Hematopoietic multipotent progenitor cell treated with erythropoietin and hydrocortisone succinate and interleukin-3 and kit ligand, for 8 days (in vitro differentiated cells): ENCODE results near the gene NFAM1.

Experiments
- DNase-seq: peaks from one replicate; pipeline ENCODE4 v3.0.0-alpha.2; 2015

Gene NFAM1

DNA sequence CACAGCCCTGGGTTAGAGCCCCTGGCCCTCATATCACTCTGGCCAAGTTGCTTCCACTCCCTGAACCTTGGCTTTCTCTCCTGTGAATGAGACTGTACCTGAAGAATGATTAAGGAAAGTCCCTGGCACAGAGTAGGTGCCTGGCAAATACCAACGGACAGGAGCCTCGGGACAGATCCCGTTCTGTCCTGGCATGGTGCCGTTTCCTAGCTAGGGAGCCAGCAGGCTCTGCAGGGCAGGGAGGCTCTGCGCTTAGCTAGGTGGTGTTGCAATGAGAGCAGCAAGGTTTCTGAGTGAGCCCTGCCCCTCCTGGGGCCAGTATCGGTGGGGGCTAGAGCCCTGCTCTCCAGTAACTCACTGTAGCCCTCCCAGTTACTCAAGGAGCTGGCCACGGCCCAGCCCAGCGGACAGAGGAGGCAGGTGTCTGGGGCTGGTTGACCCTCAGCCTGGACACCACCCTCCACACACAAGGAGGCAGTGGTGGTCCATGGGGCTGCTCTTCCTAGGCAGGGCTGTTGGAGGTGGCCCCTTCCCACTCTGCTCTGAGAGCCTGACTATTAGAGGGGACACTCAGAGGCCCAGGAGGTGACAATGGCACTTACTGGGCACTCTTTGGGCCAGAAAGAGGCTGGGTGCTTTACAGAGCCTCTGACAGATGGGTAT is 74.4 kb downstream of the NFAM1 start:
- DNase-seq = no peak

- DNase-seq = no peak
These were observed 75.0 kb downstream of the NFAM1 start for GRCh38 chr22:42357221-42357620.

DNA sequence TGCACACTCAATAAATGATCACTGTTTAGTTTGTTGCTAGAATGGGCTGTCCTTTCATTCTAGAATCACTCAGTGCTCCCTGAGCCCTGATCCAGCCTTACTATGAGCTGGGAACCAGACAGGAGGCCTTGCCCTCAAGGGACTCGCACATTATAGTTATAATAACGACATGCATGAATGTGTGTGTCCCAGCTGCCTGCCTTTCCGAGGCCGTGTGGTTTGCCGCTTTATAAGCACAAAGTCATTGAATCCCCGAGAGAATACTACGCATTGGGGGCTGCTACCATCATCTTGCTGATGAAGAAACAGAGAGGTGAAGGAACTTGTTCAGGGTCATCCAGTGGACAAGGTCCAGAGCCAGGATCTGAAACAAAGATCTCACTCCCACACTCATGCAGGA is 75.7 kb downstream of the NFAM1 start:
- no peak for DNase-seq

DNA sequence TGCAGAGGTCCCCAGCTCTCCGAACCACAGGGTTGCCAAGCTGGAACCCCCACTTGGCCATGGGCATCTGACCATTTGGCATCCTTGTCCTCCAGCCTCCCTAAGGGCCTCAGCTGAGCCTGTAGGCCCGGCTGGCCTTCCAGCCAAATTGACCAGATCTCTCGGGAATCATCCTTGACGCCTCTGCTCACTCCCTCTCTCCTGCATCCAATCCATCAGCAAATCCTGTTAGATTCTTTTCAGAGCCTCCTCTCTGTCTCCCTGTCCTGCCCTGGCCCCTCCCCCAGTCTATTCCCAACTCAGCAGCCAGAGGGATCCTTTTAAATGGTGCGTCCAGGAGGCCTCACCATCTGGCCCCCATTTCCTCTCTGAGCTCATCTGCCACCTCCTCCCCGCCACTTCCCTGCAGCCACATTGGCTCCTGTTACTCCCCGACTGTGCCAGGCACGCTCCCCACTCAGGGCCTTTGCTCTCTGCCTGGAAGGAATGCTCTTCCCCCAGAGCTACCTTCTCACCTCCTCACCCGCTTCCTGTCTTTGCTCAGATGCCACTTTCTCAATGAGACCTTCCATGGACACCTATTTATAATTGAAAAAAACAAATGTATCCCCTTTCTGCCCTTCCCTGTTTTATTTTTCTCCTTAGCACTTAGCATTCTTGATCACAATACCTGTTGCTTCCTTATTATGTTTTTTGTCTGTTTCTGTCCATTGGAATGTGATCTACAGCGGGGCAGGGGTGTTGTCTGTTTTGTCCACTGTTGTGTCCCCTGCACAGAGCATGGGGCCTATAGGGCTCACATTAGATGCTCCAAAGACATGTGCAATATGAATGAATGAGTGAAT is 78.1 kb downstream of the NFAM1 start:
- no peak for DNase-seq

DNA sequence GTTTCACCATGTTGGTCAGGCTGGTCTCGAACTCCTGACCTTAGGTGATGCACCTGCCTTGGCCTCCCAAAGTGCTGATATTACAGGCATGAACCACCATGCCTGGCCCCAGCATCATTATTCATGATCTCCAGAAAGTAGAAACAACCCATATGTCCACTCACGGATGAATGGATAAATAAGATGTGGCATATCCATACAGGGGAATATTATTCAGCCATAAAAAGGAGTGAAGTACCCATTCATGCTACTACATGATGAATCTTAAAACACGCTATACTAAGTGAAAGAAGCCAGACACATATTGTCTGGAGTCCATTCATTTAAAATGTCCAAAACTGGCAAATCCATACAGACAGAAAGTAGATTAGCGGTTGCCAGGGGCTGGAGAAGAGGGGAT is 81.8 kb downstream of the NFAM1 start:
- DNase-seq = no peak

- no peak for DNase-seq
These were observed 84.8 kb downstream of the NFAM1 start for GRCh38 chr22:42347281-42347824.

DNA sequence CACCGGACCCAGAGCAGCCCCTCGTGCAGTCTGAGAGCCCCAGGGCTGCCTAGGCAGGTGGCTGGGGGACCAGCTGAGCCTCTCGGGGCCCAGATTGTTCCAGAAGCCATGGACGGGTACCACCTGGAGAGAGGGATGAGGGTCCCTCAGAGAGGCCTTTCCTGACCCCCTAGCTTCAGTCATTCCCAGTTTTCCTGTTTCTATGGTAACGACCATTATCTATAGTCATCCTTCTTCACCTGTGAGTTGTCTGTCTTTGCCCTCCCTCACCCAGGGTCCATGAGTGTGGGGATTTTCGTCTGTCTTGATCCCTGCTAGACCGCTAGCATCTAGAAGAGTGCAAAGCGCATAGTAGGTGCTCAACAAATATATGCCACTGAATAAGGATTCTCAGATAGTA is 85.5 kb downstream of the NFAM1 start:
- DNase-seq = no peak

DNA sequence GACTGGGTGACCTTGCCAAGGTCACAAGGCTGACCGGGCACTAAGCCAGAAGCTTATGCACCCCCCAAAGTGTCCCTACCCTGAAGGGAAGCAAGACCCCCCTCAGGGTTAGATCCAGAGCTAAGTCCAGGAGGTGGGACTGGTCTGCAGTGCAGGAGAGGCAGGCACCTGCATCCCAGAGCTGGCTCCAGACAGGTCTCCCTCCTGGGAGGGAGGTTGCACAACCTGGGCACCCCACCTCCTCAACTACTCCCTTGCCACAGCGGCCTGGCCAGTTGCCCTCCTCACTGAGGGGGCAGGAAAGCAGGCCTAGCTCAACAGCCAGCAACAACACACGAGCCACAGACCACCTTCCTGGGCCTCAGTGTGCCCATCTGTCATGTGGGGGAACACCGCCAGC is 86.7 kb downstream of the NFAM1 start:
- DNase-seq = no peak

DNA sequence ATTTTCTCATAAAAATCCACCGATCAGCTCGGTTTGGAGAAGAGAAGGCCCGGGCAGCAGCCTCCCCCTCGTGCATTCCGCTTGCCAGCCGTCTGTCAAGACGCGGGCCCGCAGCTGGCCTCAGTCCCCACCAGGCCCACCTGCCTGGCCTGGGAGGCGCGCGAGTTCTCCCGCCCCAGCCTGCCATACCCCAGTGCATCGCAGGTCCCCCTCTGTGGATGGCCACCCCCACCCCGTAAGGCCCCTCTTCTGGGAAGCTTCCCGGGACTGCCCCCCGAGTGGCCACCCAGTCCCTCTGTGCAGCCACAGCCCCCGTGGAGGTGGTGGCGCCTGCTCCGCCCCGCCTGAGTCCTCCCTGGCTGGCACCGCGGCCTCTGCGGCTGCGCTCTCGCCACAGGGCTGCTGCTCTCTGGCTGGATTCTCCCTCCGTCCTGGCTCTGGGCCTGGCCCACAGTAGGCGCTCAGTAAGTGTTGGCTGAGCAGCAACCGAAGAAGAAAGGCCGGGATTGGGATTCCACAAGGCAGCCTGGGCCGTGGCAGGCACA is 87.8 kb downstream of the NFAM1 start:
- no peak for DNase-seq

GRCh38 chr22:42343531-42344081 is 88.6 kb downstream of the NFAM1 start:
- DNase-seq = no peak

GRCh38 chr22:42343121-42343454 is 89.1 kb downstream of the NFAM1 start:
- DNase-seq = no peak

DNA sequence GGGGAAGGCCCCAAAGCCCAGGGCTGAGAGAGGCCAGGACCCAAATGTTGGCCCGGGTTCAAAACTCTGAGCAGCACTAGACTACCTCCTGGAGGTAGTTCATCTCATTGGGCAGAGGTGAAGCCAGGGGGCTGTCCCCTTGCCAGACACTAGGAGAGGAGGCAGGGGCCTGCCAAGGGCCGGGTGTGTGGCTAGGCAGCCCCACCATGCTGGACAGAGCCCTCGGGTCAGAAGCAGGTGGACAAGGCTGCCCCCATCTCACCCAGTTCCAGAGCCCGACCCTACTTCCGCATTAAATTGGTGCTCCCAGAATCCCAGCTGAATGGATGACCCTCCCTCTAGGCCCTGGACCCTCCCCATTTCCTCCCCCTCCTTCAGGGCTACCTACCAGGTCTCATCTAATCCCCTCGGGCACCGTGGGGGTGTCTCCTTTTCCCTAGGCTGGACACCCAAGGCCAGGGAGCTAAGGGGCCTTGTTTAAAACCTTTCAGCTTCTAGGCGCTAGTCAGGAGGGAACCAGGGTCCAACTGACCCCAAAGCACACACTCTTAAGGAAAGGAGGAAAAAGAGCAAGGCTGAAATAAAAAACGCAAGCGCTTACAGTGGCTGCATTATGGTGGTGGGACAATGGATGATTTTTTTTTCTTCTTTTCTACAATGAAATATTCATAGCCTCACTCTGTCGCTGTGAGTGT is 89.6 kb downstream of the NFAM1 start:
- DNase-seq = no peak

GRCh38 chr22:42341779-42342178 is 90.4 kb downstream of the NFAM1 start:
- no peak for DNase-seq

DNA sequence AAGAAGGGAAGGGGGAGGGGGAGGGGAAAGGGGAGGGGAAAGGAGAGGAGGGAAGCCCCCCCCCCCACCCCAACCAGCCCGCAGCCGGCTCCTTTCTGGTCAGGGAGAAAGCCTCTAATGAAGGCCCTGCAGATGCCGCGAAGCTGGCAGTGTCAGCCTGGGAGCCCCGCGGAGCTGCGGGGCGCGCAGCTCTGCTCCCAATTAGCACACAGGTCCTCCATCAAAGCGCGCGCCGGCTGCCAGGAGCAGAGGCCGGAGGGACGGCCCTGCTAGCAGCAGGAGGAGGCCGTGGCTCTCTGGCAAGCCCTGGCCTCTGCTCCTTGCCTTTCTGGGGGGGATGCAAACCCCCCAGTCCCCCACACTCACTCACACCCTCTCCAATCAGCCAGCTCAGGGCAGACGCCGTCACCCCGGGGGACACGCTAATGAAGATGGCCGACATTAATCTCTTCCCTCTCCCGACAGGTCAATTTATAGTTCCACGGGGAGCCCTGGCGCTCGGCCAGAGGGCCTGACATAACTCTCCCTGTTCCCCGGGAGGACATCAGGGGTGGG is 91.3 kb downstream of the NFAM1 start:
- no peak for DNase-seq

GRCh38 chr22:42340150-42340549 is 92.1 kb downstream of the NFAM1 start:
- DNase-seq = no peak

- no peak for DNase-seq
These were observed 93.7 kb downstream of the NFAM1 start for GRCh38 chr22:42338479-42338878.

- no peak for DNase-seq
These were observed 94.8 kb downstream of the NFAM1 start for GRCh38 chr22:42337356-42337755.

DNA sequence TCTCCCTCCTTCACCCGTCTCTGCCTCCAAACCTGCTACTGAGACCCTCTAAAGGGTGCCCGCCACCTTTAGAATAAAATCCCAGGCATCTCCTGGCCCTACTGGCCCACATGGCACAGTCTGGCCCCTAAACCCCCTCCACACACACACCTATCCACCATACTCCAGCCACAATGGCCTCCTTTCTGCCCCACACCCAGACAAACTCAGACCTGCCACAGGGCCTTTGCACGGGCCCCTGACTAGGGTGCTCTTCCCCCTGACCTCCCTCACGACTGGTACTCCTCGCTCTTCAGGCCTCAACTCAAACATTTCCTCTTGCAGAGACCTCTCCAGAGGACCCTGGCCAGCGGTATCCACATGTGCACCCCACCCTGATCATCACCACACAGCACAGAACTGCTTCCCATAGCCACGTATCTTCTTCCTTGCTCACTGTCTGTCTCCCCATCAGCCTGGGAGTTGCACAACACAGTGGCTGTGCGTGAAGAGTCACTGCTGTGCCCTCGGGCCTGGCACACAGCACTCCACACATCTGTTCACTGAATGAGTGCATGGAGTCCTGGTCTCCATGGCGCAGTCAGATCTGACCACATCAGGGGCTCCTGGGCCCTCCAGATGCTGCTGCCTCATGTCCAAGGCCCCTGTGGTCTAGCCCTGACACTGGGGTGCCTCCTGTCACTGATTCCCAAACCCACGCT is 95.5 kb downstream of the NFAM1 start:
- DNase-seq = no peak

DNA sequence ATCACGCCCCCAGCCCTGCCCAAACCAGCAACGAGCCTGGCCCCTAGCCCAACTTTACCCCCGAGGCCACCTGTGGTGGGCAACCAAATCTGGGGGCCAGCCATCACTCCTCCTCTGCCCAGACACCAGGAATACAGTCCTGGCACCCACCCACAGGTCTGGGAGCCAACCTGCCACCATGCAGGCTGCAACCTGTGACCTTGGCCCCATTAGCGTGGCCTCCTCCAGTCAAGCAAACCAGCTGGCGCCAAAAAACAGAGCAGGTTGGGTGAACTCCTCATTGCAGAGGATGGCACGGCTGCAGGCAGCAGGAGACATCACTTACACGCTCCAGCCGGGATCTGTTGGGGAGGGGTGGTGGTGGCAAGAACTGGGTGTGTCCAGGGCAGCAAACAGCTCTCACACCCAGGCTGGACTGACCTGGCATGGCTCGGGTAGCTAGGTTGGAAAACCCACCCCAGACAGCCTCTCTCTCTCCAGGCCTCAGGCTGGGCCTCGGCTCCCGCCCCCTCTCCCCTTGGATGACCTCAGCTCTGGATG is 96.3 kb downstream of the NFAM1 start:
- no peak for DNase-seq

DNA sequence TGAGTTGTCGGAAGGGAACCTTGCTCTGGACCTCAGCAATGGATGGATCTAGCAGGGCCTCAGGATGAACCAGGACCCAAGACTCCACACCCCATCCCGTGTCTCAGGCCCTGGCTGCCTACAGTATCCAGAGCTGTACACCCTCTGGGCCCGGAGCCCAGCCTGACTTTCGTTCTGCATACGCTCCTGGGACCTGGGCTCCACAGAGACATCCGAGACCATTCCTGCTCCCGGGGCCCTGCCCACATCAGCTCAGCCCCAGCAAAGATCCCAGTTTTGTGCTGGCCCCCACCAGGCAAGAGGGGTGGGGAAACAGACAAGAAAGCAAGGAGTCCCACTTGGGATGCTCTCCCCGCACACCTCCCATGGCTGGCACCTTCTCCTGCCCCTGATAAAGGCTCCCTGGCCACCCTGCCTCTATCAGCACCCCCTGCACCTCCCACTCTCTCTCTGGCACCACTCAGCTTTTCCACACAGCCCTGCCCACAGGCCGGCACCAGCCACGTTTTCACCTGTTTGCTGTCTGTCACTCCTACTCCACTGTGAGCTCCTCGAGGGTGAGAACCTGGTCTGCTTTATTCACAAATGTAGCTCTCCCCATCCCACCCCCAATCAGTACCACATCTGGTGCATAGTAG is 97.2 kb downstream of the NFAM1 start:
- no peak for DNase-seq

- no peak for DNase-seq
These were observed 98.7 kb downstream of the NFAM1 start for GRCh38 chr22:42333544-42333943.
